Activated T-helper 2 cell treated with anti-CD3 and anti-CD28 coated beads, Interferon-gamma antibody, Interleukin-2, Interleukin-4, amounts not matched to agents 10 μg/mL and 5 μg/mL and 100 μg/mL, durations not matched to agents 14 hours and 24 hours and 36 hours (primary cell): ENCODE measurements around the gene PEX14. TPM values are rescaled to one million over a fixed set of nuclear protein-coding genes. Genes with fewer than 3 reads are reported as not detected.

ENCODE experiments used
- DNase-seq: peaks from one replicate; pipeline ENCODE4 v3.0.0; 2021; ENCODE audit warnings: low spot score
- H3K27ac Mint-ChIP-seq: one replicate; pipeline ENCODE4 v1.8.0; 2021; ENCODE audit warnings: mixed read lengths
- H3K27me3 Mint-ChIP-seq: one replicate; pipeline ENCODE4 v1.8.0; 2021; ENCODE audit warnings: low read depth, mixed read lengths
- H3K36me3 Mint-ChIP-seq: one replicate; pipeline ENCODE4 v1.8.0; 2021; ENCODE audit warnings: low read depth, mixed read lengths
- H3K4me1 Mint-ChIP-seq: one replicate; pipeline ENCODE4 v1.8.0; 2021; ENCODE audit warnings: low read depth, mixed read lengths
- H3K4me3 Mint-ChIP-seq: one replicate; pipeline ENCODE4 v1.8.0; 2021; ENCODE audit warnings: low read depth, mild to moderate bottlenecking, moderate library complexity, mixed read lengths
- H3K9me3 Mint-ChIP-seq: one replicate; pipeline ENCODE4 v1.8.0; 2021; ENCODE audit warnings: mixed read lengths
- intact Hi-C: fragments of 100-400 bp; cut with micrococcal nuclease; formaldehyde crosslinking; loops from one replicate; pipeline ENCODE4 v1.15.1; 2023
- total RNA-seq: library from RNA; stranded (reverse); gene quantifications from 2 replicates; pipeline ENCODE4 v1.2.3, GENCODE V29; 2022

PEX14 gene
- total RNA-seq, 1 donor from 2014 or later: 23.1 TPM

DNA sequence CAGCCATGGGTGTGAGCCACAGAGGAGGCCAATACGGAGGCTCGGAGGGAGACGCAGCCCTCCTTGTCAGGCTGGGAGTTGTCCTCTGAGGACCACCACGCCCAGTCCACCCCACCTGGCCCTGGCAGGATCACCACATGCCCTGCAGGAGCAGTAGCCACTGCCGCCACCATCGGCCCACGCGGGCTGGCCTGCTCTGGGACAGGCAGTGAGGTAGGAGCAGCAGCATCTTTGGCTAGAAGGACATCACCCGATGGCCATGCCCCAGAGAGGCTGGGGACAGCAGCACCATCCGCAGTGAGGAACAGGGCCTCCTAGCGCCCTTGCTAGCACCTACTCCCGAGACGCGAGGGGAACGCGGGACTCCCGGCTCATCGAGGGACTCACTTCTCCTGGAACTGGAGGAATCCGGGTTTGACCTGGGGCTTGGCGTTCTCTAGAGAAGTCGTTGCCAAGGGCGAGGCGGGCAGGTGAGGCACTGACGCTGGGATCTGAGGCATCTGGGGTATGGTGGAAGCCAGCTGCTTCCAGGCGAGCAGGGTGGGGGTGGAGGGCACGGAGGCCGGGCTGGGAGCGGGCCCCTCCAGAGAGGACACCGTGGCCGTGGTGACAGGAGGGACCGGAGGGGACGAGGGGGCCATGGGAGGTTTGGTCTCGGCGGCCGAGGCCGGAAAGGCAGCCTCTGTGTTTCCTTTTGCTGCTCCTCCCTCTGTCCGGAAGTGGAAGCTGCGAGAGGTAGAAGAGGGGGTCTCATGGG lies 172.8 kb downstream of the PEX14 start:
- DNase-seq: no peak
- intact Hi-C loops: no loop called here
- Mint-ChIP-seq H3K4me3 (no peak overlapping the region), H3K27me3 (no peaks in the 10 kb centered on the region), H3K4me1 (no peaks in the 10 kb centered on the region), H3K9me3 (no peaks in the 10 kb centered on the region), H3K27ac (no peak overlapping the region), H3K36me3 (no peaks in the 10 kb centered on the region)

DNA sequence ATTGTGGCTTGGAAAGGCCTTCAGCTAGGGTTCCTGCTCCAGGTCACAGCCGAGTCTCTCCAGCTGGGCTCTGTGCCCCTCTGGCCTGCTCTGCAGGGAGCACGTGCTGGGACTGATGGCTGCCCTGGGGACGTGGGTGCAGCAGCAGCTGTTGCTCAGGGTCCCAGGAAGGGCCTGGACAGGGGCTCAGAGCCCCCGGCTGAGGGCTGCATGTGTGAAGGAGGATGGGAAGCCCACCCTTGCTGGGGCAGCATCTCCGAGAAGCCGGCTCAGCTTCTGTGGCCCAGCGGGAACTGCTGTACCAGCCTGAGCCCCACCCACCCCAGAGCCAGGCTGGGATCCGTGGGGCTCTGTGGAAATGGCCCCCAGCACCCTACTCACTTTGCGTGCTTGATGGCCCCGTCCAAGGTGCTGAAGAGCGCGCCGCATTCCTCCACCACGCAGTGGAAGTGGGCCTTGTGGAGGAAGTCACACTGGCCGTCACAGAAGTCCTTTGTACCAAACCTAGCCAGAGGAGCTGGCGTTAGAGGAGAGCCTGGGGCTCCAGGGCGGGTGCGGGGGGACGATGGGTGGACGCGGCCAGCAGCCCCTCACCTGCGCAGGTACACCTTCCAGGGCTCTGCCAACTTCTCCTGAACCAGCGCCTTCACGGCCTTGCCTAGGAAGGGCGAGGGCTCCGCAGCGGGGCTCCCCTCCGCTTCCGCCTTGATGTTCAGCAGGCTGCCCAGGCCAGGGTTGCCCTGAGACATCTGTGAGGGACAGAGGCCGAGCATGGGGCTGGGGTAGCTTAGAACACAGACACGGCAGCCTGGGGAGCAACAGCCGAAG lies 174.2 kb downstream of the PEX14 start:
- DNase-seq: no peak
- H3K9me3 Mint-ChIP-seq: no peaks in the 10 kb centered on the region
- no peak overlapping the region for H3K27ac Mint-ChIP-seq
- no peaks in the 10 kb centered on the region for H3K4me1 Mint-ChIP-seq
- H3K27me3 Mint-ChIP-seq: no peaks in the 10 kb centered on the region
- no peaks in the 10 kb centered on the region for H3K36me3 Mint-ChIP-seq
- intact Hi-C loops: no loop called here
- no peak overlapping the region for H3K4me3 Mint-ChIP-seq

DNA sequence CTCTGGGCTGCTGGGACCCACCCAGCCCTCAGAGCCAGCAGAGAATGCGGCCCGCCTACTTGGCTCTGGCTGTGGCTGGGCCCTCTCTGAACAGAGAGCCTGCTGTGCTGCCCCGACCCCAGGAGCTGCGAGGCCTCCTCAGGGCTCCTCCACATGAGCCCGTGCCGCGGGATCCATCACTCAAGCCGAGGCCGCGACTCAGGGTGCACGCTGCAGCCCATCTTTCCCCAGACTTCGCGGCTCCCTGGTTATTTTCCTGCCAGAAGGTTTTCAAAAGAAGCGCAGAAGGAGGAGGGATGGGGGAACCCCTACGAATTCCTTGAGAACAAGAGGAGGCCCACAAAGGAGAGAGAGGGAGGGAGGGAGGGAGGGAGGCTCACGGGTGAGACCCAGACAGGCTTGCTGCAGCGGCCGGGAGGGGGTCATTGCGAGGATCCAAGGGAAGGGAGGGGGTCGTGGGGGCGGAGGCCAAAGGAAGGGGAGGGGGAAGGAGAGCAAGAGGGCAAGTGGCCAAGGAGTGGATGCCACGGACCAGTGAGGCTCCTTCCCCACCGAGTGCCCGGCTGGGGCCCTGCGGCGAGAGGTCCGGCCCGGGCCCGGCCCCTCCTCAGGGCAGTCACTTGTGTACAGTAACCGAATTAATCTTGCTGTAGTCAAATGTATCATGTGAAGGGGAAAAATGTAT lies 174.9 kb downstream of the PEX14 start:
- Mint-ChIP-seq H3K27me3 (no peaks in the 10 kb centered on the region), H3K36me3 (no peaks in the 10 kb centered on the region), H3K4me3 (no peak overlapping the region), H3K27ac (no peak overlapping the region), H3K4me1 (no peaks in the 10 kb centered on the region), H3K9me3 (no peaks in the 10 kb centered on the region)
- no peak for DNase-seq
- intact Hi-C loops: no loop called here

DNA sequence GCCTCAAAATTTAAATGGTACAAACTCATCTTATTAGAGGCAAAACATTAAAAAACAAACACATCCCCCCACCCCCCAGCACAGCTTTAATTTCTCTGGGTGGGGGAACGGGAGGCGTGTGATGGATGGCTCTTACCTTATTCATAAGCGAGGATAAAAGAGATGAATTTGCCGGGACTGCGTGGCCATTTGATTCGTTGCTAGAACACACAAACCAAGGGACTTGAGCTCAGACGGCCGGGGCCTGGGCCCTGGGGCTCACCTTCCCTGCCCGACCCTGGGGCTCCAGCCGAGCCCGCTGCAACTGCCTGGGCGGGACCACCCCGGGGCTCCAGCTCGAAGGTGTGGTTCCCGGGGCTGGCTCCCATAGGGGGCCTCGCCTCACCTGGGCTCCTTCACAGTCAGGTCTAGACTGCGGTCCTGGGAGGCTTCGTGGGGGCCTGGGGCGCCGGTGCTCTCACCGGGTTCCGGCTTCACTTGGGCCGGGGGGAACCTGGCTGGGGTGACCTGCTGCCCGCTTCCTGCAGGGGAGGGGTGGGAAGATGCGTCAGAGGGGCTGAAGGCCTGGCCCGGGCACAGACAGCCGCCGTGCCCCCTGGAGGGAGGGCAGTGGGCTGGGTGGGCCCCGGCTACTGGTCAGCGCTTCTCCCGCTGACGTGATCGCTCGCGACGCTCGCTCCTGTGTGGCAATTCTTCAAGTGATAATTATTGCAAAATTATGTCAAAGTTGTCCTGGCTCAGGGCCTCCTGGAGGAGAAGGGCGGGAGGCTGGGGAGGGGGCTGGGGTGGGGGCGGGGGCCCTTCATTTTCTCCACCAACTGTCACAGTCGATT lies 176.0 kb downstream of the PEX14 start:
- Mint-ChIP-seq H3K27ac (no peak overlapping the region), H3K4me3 (no peak overlapping the region), H3K9me3 (no peaks in the 10 kb centered on the region), H3K4me1 (no peaks in the 10 kb centered on the region), H3K36me3 (no peaks in the 10 kb centered on the region), H3K27me3 (no peaks in the 10 kb centered on the region)
- DNase-seq: no peak
- intact Hi-C loops: no loop called here

DNA sequence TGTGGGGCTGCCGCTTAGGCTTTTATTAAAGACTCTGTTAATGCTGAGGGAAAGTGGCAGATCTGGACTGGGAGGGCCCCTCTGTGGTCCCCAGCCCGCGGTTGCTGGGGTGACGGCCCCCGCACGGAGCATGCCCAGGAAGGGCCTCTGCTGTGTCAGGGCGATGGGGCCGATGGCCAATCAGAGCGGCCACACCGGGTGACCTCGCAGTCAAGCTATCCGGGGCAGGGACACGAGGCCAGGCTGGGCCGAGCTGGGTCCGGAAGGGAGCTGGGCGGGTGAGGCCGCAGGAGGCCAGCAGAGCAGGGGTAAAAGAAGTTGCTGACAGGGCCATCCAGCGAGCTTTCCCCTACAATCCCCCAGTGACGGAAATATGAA lies 176.6 kb downstream of the PEX14 start:
- Mint-ChIP-seq H3K4me3 (no peak overlapping the region), H3K27ac (no peak overlapping the region), H3K9me3 (no peaks in the 10 kb centered on the region), H3K27me3 (no peaks in the 10 kb centered on the region), H3K4me1 (no peaks in the 10 kb centered on the region), H3K36me3 (no peaks in the 10 kb centered on the region)
- DNase-seq: no peak
- intact Hi-C loops: no loop called here

DNA sequence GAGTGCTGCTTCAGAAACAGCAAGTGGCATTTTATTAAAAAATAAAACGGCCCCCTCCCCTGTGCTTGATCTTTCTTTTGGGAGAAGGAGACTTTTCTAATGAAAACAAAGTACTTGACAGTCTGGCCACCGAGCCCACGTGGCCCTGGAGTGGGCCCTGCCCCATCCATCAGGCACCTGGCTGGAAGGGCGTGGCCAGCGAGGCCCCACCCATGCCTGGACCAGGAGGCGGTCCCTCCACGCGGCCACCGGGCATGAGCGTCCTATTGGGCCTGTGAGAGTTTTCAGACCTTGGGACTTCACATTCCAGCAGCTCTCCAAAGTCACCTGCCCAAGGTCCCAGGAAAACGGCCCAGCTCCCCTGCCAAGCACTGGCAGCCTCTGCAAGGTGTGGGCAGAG lies 177.0 kb downstream of the PEX14 start:
- no peaks in the 10 kb centered on the region for H3K4me1 Mint-ChIP-seq
- no peak for DNase-seq
- no peaks in the 10 kb centered on the region for H3K36me3 Mint-ChIP-seq
- no peak overlapping the region for H3K4me3 Mint-ChIP-seq
- intact Hi-C loops: no loop called here
- H3K27ac Mint-ChIP-seq: no peak overlapping the region
- H3K9me3 Mint-ChIP-seq: no peaks in the 10 kb centered on the region
- H3K27me3 Mint-ChIP-seq: no peaks in the 10 kb centered on the region

DNA sequence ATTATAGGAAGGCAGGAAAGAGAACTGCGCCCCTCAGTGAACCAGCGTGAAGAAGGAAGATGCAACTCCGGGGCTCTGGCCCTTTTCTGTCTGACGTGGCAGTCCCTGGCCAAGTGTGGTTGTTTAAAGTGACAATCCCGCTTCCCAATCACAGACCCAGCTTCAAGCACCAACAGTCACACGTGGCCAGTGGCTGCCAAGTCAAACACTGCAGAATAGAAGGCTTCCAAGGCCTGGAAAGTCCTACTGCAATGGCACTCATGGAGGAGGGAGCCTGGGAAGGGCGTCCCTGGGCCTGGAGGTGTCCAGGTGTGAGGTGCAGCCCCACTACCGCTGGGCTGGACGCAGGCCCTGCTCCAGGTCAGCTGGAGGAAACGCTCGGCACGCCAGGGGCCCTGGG lies 177.9 kb downstream of the PEX14 start:
- H3K27me3 Mint-ChIP-seq: no peaks in the 10 kb centered on the region
- H3K4me3 Mint-ChIP-seq: no peak overlapping the region
- no peaks in the 10 kb centered on the region for H3K9me3 Mint-ChIP-seq

DNA sequence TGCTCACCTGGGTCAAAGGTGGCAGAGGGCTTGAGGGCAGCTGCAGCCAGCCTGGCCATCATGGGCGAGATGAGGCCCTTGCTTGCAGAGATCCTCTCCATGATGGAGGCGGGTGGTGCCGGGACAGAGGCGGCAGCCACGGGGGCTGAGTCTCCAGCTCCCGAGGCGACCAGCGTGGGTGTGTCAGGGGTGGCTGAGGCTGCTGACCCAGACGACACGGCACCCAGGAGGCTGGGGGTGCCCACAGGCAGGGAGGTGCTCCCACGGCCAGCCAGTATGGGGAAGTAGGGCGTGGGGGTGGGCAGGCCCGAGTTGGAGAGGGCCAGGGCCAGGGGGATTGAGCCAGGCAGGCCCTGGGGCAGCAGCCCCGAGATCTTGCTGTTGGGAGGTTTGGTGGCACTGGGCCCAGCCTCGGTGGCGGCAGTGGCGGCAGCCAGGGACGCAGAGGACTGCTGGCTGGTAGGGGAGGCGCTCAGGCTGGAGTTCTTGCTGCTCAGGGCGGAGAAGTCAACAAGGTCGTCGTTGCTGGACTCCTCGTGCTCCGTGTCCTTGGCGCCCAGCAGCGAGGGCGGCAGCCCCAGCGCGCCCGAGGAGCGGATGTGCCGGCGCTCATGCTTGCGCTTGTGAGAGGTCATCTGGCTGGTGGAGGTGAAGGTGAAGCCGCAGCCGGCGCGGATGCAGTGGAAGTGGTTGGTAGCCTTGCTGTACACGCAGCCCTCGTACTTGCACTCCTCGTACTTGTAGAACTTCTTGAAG lies 178.8 kb downstream of the PEX14 start:
- no peak overlapping the region for H3K4me3 Mint-ChIP-seq
- no peaks in the 10 kb centered on the region for H3K9me3 Mint-ChIP-seq
- H3K27me3 Mint-ChIP-seq: no peaks in the 10 kb centered on the region
- H3K4me1 Mint-ChIP-seq: no peaks in the 10 kb centered on the region
- no peak for DNase-seq
- H3K36me3 Mint-ChIP-seq: no peaks in the 10 kb centered on the region
- no peak overlapping the region for H3K27ac Mint-ChIP-seq
- intact Hi-C loops: no loop called here

More for the DNA sequence above, 177.9 kb downstream of the PEX14 start:
- intact Hi-C loops: no loop called here
- Mint-ChIP-seq H3K4me1 (no peaks in the 10 kb centered on the region), H3K36me3 (no peaks in the 10 kb centered on the region), H3K27ac (no peak overlapping the region)
- DNase-seq: no peak

DNA sequence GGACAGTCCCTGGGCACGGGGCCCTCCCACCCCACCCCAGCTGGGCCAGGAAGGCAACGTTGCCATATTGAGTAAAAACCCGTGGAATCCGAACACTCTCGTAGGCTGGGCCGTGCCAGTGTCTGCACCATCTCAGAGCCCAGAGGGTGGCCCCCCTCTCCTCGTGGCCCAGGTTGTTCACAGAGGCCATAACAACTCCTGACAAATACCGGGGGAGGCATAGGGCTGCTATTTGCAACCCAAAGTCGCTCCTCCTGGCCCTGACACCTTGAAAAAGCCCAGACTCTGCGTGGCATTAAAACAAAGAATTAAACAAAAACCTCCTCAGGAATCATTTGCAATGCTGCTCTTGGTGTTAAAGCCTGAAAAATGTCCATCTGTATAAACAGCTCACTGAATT lies 180.3 kb downstream of the PEX14 start:
- no peaks in the 10 kb centered on the region for H3K4me1 Mint-ChIP-seq
- H3K9me3 Mint-ChIP-seq: no peaks in the 10 kb centered on the region
- H3K27ac Mint-ChIP-seq: no peak overlapping the region
- no peak for DNase-seq
- no peaks in the 10 kb centered on the region for H3K27me3 Mint-ChIP-seq
- H3K4me3 Mint-ChIP-seq: no peak overlapping the region
- intact Hi-C loops: no loop called here
- no peaks in the 10 kb centered on the region for H3K36me3 Mint-ChIP-seq

DNA sequence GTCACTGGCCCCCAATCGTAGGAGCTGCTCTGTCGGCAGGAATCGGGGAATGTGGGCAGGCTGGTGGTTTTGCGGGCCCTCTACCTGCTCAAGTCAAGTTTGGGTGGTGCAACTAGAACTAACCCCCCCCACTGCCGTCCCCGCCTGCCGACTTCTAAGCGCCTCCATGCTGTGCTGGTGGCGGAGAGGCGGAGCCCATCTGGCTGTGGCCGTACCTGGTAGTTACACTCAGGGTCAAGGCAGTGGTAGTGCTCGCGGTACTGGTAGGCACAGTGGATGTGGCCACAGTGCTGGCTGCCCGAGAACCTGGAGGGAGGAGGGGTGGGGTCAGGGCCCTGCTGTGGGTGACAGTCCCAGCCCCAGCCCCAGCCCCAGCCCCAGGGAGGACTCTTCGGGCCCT lies 181.7 kb downstream of the PEX14 start:
- H3K4me3 Mint-ChIP-seq: no peak overlapping the region
- no peaks in the 10 kb centered on the region for H3K4me1 Mint-ChIP-seq
- no peaks in the 10 kb centered on the region for H3K9me3 Mint-ChIP-seq
- intact Hi-C loops: no loop called here
- H3K27ac Mint-ChIP-seq: no peak overlapping the region
- no peaks in the 10 kb centered on the region for H3K27me3 Mint-ChIP-seq
- DNase-seq: no peak
- no peaks in the 10 kb centered on the region for H3K36me3 Mint-ChIP-seq

DNA sequence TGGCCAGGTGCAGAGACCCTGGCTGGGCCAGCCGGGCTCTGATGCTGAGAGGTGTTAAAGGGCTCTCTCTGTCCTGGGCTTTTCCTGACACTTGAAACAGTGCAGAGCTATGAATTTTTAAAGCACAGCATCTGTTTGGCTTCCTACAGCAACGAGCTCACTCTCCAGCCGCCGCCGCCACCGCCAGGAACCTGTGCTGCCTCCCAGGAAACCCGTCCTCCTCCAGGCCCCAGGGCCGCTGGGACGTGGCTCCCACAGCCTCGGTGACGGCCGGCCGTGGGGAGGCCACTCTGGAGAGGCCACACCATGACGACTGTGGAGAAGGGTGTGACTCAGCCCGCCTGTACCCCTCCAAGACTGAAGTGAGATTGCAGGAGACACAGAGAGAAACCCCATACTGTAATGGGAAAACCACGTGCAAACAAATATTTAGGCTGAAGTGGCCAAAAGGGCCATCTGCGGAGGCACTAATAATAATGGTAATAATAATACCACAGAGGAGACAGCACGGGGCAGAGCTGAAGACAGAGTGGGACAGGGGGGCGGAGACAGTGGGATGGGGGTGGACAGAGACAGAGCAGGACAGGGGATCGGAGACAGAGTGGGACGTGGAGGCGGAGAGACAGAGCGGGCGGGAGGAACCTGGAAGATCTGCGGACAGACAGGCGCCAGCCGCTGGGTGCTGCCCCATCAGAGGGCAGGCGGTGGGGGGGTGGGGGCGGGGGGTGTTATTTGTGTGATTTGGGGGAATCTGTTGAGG lies 182.5 kb downstream of the PEX14 start:
- no peak for DNase-seq
- H3K9me3 Mint-ChIP-seq: no peaks in the 10 kb centered on the region
- intact Hi-C loops: no loop called here
- H3K27ac Mint-ChIP-seq: no peak overlapping the region
- H3K27me3 Mint-ChIP-seq: no peaks in the 10 kb centered on the region
- H3K4me3 Mint-ChIP-seq: no peak overlapping the region
- H3K4me1 Mint-ChIP-seq: no peaks in the 10 kb centered on the region
- H3K36me3 Mint-ChIP-seq: no peaks in the 10 kb centered on the region
